NCI-H2029 (cell line): ENCODE results near the gene MPV17L.
"Not testable (repeated sequence)": the region's sequence is repeated elsewhere in the genome, so short reads cannot be mapped to it uniquely, and the experiment has no call there.

Source experiments
- DNase-seq: peaks from one replicate; lab custom pipeline; 2025; lab: John Stamatoyannopoulos, UW

The MPV17L gene

GRCh38 chr16:15452246-15452855 lies 56.8 kb downstream of the MPV17L start:
- no peak for DNase-seq

- not testable (repeated sequence) for DNase-seq
These were observed 57.7 kb downstream of the MPV17L start for GRCh38 chr16:15453296-15453695.

- DNase-seq: not testable (repeated sequence)
These were observed 59.4 kb downstream of the MPV17L start for GRCh38 chr16:15454933-15455332.

GRCh38 chr16:15457400-15457799 lies 61.8 kb downstream of the MPV17L start:
- no peak for DNase-seq

- no peak for DNase-seq
These were observed 62.4 kb downstream of the MPV17L start for GRCh38 chr16:15457958-15458357.

- no peak for DNase-seq
These were observed 64.2 kb downstream of the MPV17L start for GRCh38 chr16:15459791-15460190.

- DNase-seq: no peak
These were observed 65.0 kb downstream of the MPV17L start for GRCh38 chr16:15460601-15461000.

- DNase-seq: no peak
These were observed 65.8 kb downstream of the MPV17L start for GRCh38 chr16:15461376-15461775.
